HepG2 (cell line): ENCODE results near the gene CNOT2. TPM values are rescaled to one million over a fixed set of nuclear protein-coding genes. Genes with fewer than 3 reads are reported as not detected.
A peak's percentile ranks its signal among the peaks of the same experiment; 100 is the strongest.

Source experiments
- HCFC1 ChIP-seq: fragments of 150-350 bp; IDR thresholded peaks from 2 replicates; pipeline ENCODE4 v1.6.1; 2014; ENCODE audit warnings: low read depth, low read length
- HOXA7 ChIP-seq: sonication (generic); formaldehyde crosslinking; IDR thresholded peaks from 2 replicates; pipeline ENCODE4 v1.8.1; 2022; ENCODE audit warnings: mild to moderate bottlenecking, missing genetic modification reagents, moderate library complexity
- IRF2 ChIP-seq: IDR thresholded peaks from 2 replicates; pipeline ENCODE4 v1.6.1; 2018; ENCODE audit warnings: missing genetic modification reagents, missing compliant biosample characterization
- KAT7 ChIP-seq: IDR thresholded peaks from 2 replicates; pipeline ENCODE4 v1.6.1; 2018; ENCODE audit warnings: borderline replicate concordance, missing compliant biosample characterization
- KLF6 ChIP-seq: IDR thresholded peaks from 2 replicates; pipeline ENCODE4 v1.8.0; 2016; ENCODE audit warnings: missing biosample characterization, missing genetic modification reagents
- MAX ChIP-seq: IDR thresholded peaks from 2 replicates; pipeline ENCODE4 v1.6.1; 2012; ENCODE audit warnings: inconsistent platforms
- MAZ ChIP-seq, 2 experiments: sonication (generic) in 1 of 2; formaldehyde crosslinking in 1 of 2; IDR thresholded peaks; 2 replicates each; pipeline versions ENCODE4 v1.5.0 to v1.6.1; 2012 to 2020; ENCODE audit warnings: low read depth in 2 of 2, mild to moderate bottlenecking in 2 of 2, borderline replicate concordance in 1 of 2, improper control_type of control experiment in 1 of 2, low read length in 1 of 2, missing genetic modification reagents in 1 of 2, moderate library complexity in 1 of 2
- PAX8 ChIP-seq: sonication (generic); formaldehyde crosslinking; IDR thresholded peaks from 2 replicates; pipeline ENCODE4 v1.8.0; 2022; ENCODE audit warnings: mild to moderate bottlenecking, missing genetic modification reagents, borderline replicate concordance
- PRDM4 ChIP-seq: sonication (generic); formaldehyde crosslinking; IDR thresholded peaks from 2 replicates; pipeline ENCODE4 v1.9.0; 2021; ENCODE audit warnings: missing genetic modification reagents, borderline replicate concordance
- SMAD3 ChIP-seq: sonication (generic); formaldehyde crosslinking; IDR thresholded peaks from 2 replicates; pipeline ENCODE4 v1.4.0; 2020; ENCODE audit warnings: missing genetic modification reagents
- SPEN ChIP-seq: sonication (generic); formaldehyde crosslinking; IDR thresholded peaks from 2 replicates; pipeline ENCODE4 v1.5.1; 2020; ENCODE audit warnings: low read depth, mild to moderate bottlenecking, missing genetic modification reagents
- ZNF180 ChIP-seq: sonication (generic); formaldehyde crosslinking; IDR thresholded peaks from 2 replicates; pipeline ENCODE4 v1.4.0; 2020; ENCODE audit warnings: low read depth, missing genetic modification reagents, borderline replicate concordance
- polyA plus RNA-seq, 8 experiments: library from polyadenylated mRNA; depleted of rRNA in 3 of 8; stranded (reverse) in 7 of 8; unstranded in 1 of 8; fragments of >200 nt; fragmentation: Illumina TruSeq in 4 of 8; extraction: Trizol in 4 of 8; gene quantifications; 2 replicates each; pipeline versions ENCODE4 v1.2.1 to v1.2.3, GENCODE V29; 2011 to 2016; ENCODE audit warnings: low read depth in 4 of 8, missing spikeins in 1 of 8, mixed read lengths in 1 of 8; ENCODE audit not compliant: insufficient read depth in 1 of 8
- total RNA-seq, 5 experiments: library from RNA; depleted of rRNA; stranded (reverse); fragments of >200 nt; fragmentation: Illumina TruSeq; extraction: Trizol; gene quantifications; 2 replicates each; pipeline ENCODE4 v1.2.3, GENCODE V29; 2016; ENCODE audit warnings: low read depth in 1 of 5
- TF ChIP-seq, protein P1 (sequence below): sonication (generic); formaldehyde crosslinking; IDR thresholded peaks from 2 replicates; pipeline ENCODE4 v1.4.0; 2020; ENCODE audit warnings: mild to moderate bottlenecking, missing genetic modification reagents
- TF ChIP-seq, protein P2 (sequence below): IDR thresholded peaks from 2 replicates; pipeline ENCODE4 v1.6.1; 2016; ENCODE audit warnings: mild to moderate bottlenecking
- TF ChIP-seq, protein P3 (sequence below): sonication (generic); formaldehyde crosslinking; IDR thresholded peaks from 2 replicates; pipeline ENCODE4 v1.5.0; 2020; ENCODE audit warnings: mild to moderate bottlenecking, missing genetic modification reagents

Gene CNOT2
- total and polyA plus RNA-seq, 2 of the 13 experiments (the other 11 are each of a cell fraction or from before 2014, with no cell fraction given), result 54.5 to 76.6 TPM

GRCh38 chr12:70242695-70243509 is at the start of gene CNOT2 (continued):
- TF ChIP-seq, protein P1, sequence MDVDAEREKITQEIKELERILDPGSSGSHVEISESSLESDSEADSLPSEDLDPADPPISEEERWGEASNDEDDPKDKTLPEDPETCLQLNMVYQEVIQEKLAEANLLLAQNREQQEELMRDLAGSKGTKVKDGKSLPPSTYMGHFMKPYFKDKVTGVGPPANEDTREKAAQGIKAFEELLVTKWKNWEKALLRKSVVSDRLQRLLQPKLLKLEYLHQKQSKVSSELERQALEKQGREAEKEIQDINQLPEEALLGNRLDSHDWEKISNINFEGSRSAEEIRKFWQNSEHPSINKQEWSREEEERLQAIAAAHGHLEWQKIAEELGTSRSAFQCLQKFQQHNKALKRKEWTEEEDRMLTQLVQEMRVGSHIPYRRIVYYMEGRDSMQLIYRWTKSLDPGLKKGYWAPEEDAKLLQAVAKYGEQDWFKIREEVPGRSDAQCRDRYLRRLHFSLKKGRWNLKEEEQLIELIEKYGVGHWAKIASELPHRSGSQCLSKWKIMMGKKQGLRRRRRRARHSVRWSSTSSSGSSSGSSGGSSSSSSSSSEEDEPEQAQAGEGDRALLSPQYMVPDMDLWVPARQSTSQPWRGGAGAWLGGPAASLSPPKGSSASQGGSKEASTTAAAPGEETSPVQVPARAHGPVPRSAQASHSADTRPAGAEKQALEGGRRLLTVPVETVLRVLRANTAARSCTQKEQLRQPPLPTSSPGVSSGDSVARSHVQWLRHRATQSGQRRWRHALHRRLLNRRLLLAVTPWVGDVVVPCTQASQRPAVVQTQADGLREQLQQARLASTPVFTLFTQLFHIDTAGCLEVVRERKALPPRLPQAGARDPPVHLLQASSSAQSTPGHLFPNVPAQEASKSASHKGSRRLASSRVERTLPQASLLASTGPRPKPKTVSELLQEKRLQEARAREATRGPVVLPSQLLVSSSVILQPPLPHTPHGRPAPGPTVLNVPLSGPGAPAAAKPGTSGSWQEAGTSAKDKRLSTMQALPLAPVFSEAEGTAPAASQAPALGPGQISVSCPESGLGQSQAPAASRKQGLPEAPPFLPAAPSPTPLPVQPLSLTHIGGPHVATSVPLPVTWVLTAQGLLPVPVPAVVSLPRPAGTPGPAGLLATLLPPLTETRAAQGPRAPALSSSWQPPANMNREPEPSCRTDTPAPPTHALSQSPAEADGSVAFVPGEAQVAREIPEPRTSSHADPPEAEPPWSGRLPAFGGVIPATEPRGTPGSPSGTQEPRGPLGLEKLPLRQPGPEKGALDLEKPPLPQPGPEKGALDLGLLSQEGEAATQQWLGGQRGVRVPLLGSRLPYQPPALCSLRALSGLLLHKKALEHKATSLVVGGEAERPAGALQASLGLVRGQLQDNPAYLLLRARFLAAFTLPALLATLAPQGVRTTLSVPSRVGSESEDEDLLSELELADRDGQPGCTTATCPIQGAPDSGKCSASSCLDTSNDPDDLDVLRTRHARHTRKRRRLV (CRISPR knock-in tag), result no peak
- TF ChIP-seq HCFC1 (peak; percentile 59; the same call in 1 of the 2 replicates), SMAD3 (CRISPR knock-in tag) (peak; percentile 26; the same call in 1 of the 2 replicates), MAZ (IDR thresholded peaks at IDR 0.05; ENCODE audit: borderline replicate concordance, low read depth, low read length) (peak; percentile 61; the same call in 1 of the 2 replicates), MAZ (CRISPR knock-in tag; IDR thresholded peaks at IDR 0.05; ENCODE audit: low read depth) (peak; percentile 93), IRF2 (CRISPR knock-in tag) (peak; percentile 18; the same call in 1 of the 2 replicates), PRDM4 (CRISPR knock-in tag) (no peak), HOXA7 (CRISPR knock-in tag) (no peak), ZNF180 (no peak), SPEN (CRISPR knock-in tag) (no peak; the same call in none of the 2 replicates), PAX8 (CRISPR knock-in tag) (no peak), KAT7 (CRISPR knock-in tag) (peak; percentile 38; the same call in 1 of the 2 replicates), KLF6 (CRISPR knock-in tag) (peak; percentile 69; the same call in 1 of the 2 replicates), MAX (peak; percentile 69)
- TF ChIP-seq, protein P2, sequence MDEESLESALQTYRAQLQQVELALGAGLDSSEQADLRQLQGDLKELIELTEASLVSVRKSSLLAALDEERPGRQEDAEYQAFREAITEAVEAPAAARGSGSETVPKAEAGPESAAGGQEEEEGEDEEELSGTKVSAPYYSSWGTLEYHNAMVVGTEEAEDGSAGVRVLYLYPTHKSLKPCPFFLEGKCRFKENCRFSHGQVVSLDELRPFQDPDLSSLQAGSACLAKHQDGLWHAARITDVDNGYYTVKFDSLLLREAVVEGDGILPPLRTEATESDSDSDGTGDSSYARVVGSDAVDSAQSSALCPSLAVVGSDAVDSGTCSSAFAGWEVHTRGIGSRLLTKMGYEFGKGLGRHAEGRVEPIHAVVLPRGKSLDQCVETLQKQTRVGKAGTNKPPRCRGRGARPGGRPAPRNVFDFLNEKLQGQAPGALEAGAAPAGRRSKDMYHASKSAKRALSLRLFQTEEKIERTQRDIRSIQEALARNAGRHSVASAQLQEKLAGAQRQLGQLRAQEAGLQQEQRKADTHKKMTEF (CRISPR knock-in tag), result peak; percentile 85; the same call in 1 of the 2 replicates
- TF ChIP-seq, protein P3, sequence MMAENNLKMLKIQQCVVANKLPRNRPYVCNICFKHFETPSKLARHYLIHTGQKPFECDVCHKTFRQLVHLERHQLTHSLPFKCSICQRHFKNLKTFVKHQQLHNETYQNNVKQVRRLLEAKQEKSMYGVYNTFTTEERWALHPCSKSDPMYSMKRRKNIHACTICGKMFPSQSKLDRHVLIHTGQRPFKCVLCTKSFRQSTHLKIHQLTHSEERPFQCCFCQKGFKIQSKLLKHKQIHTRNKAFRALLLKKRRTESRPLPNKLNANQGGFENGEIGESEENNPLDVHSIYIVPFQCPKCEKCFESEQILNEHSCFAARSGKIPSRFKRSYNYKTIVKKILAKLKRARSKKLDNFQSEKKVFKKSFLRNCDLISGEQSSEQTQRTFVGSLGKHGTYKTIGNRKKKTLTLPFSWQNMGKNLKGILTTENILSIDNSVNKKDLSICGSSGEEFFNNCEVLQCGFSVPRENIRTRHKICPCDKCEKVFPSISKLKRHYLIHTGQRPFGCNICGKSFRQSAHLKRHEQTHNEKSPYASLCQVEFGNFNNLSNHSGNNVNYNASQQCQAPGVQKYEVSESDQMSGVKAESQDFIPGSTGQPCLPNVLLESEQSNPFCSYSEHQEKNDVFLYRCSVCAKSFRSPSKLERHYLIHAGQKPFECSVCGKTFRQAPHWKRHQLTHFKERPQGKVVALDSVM, result 0 out of 2 replicates have a peak, but pooled peaks have one; percentile 35
